GM13977 (cell line): ENCODE measurements around the gene PLCG2.
"Not testable (repeated sequence)": the region's sequence is repeated elsewhere in the genome, so short reads cannot be mapped to it uniquely, and the experiment has no call there.

Experiments
- DNase-seq: peaks from one replicate; pipeline ENCODE4 v3.0.0; 2012; ENCODE audit warnings: low spot score
- in situ Hi-C: fragments of 300-500 bp; cut with MboI; formaldehyde crosslinking; loops from one replicate; pipeline ENCODE4 v1.12.0; 2022; ENCODE audit warnings: low sequenced_read_pairs, low pct_unique_long_range_greater_than_20kb, mixed read lengths, inconsistent platforms; ENCODE audit not compliant: unreplicated experiment
- TF ChIP-seq, protein P1 (sequence below): IDR thresholded peaks from 2 replicates; pipeline ENCODE4 v1.5.1; 2012; ENCODE audit warnings: mild to moderate bottlenecking, control low read depth; ENCODE audit not compliant: insufficient read depth; ENCODE audit errors: extremely low read depth, missing control alignments

The PLCG2 gene

DNA sequence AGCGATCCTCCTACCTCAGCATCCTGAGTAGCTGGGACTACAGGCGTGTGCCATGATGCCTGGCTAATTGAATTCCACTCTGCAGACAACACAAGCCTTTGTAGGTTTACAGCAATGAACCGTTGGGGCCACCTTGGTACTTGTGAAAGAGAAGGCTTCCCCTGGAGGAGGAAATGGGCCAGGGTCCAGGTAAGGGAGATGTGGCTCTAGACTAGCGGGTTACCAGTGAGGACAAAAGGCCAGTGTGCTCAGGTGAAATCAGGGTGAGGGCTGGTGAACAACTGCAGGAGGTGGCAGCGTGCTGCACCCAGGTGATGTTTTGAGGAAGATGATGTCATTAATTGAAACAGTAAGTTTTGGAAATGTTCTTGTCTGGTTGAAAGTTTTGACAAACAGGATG, 225.5 kb downstream of the PLCG2 start:
- in situ Hi-C loops: no loop called here
- no peak for DNase-seq
- TF ChIP-seq, protein P1, sequence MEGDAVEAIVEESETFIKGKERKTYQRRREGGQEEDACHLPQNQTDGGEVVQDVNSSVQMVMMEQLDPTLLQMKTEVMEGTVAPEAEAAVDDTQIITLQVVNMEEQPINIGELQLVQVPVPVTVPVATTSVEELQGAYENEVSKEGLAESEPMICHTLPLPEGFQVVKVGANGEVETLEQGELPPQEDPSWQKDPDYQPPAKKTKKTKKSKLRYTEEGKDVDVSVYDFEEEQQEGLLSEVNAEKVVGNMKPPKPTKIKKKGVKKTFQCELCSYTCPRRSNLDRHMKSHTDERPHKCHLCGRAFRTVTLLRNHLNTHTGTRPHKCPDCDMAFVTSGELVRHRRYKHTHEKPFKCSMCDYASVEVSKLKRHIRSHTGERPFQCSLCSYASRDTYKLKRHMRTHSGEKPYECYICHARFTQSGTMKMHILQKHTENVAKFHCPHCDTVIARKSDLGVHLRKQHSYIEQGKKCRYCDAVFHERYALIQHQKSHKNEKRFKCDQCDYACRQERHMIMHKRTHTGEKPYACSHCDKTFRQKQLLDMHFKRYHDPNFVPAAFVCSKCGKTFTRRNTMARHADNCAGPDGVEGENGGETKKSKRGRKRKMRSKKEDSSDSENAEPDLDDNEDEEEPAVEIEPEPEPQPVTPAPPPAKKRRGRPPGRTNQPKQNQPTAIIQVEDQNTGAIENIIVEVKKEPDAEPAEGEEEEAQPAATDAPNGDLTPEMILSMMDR: no peak

DNA sequence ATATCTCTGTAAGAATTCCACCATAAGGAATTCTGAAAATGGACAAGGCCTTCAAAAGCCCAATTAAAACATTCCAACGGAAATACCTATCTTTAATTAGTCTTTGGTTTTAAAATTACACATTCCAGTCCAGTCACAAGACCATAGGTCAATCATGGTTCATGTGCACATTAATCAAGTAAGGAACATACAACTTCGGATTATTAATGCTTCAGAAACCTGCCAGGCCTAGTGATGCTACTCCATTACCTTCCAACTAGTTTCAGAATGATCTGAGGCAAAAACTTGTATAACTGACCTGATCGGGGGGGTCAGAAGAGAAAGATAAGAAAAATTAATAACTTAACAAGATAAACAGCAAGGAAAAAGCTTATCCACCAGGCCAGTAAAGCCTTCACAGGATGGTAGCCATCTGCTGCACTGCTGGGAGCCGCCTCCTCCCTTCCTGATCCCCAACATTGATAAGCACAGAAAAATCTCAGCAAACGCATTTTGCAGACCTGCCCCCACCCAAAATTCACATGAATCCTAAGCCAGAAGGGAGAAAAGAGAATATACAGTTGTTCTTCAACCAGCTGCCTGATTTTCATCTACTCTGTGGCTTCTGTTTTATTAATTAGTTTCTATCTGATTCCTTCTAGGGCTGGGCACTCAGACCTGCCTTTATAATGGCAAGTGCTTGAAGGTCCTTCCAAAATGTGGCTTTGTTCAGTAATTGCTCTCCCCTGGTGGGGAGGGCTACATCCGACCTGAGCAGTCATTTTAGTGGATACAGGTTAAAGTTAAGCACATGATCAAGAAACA, 226.1 kb downstream of the PLCG2 start:
- in situ Hi-C loops: no loop called here
- DNase-seq: no peak
- TF ChIP-seq, protein P1: no peak

DNA sequence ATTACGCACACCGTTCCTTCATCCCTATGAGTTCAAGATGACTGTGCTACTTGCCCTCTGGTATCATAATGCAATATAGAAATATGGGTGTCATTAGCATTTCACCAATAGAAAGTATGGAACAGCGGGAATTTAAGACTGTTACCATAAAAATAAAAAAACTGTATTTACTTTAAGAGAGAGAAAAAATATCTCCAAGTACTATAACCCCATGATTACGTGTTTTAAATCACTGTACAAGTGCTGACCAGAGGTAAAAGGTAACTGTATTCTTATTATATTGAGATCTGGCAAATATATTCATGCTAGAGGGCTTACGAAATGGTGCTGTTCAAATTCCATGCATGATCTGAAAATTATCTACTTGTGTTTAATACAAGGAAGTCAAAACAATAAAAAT, 226.9 kb downstream of the PLCG2 start:
- in situ Hi-C loops: no loop called here
- TF ChIP-seq, protein P1: no peak
- DNase-seq: no peak

DNA sequence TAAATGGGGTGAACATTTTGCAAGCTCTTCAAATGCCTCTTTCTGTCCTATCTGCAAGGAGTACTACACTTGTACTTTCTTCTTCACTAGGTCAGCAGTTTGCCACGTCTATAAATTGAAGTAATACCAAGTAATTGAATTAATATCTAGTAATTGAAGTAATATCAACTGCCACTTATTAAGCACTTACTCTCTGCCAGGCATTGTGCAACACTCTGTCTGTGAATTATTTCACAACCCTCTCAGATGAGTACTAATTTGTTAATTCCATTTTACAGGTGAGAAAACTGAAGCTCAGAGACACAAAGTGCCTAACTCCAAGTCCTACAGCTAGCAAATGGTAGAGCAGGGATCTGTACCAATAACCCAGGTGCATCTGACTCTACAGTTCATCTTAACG, 228.1 kb downstream of the PLCG2 start:
- DNase-seq: no peak
- in situ Hi-C loops: no loop called here
- TF ChIP-seq, protein P1: no peak

DNA sequence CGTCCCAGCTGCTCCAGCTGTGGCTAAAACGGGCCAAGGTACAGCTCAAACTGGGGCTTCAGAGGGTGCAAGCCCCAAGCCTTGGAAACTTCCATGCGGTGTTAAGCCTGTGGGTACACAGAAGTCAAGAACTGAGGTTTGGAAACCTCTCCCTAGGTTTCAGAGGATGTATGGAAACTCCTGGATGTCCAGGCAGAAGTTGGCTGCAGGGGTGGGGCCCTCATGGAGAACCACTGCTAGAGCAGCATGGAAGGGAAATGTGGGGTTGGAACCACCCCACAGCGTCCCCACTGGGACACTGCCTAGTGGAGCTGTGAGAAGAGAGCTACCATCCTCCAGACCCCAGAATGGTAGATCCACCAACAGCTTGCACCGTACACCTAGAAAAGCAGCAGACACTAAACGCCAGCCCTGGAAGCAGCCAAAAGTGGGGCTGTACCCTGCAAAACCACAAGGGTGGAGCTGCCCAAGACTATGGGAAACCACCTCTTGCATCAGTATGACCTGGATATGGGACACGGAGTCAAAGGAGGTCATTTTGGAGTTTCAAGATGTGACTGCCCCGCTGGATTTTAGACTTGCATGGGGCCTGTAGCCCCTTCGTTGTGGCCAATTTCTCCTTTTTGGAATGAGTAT, 230.0 kb downstream of the PLCG2 start:
- DNase-seq: no peak
- TF ChIP-seq, protein P1: no peak
- in situ Hi-C loops: no loop called here

DNA sequence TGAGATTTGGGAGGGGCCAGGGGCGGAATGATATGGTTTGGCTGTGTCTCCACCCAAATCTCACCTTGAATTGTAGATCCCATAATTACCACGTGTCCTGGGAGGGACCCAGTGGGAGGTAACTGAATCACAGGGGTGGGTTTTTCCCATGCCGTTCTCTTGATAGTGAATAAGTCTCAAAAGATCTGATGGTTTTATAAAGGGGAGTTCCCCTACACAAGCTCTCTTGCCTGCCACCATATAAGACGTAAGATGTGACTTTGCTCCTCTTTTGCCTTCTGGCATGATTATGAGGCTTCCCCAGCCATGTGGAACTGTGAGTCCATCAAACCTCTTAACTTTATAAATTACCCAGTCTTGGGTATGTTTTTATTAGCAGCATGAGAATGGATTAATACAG, 230.7 kb downstream of the PLCG2 start:
- in situ Hi-C loops, DNase-seq: not testable (repeated sequence)

DNA sequence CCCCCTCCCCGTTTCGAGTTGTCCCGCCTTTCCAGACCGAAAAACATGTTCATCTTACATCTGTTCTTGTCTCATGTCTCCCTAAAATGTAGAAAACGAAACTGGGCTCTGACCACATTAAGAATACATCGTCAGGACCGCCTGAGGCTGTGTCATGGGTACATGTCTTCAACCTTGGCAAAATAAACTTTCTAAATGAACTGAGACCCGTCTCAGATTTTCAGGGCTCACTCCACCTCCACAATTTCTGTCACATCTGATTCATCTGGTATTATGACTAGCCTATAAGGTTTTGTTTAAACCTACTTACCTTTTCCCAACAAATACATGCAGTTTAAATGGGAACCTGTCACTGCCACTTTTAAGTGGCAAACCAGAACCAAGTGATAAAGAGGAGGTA, 231.6 kb downstream of the PLCG2 start:
- no peak for DNase-seq
- in situ Hi-C loops: no loop called here
- TF ChIP-seq, protein P1: no peak
